Measurements from ENCODE around the gene CLMN.

DNA sequence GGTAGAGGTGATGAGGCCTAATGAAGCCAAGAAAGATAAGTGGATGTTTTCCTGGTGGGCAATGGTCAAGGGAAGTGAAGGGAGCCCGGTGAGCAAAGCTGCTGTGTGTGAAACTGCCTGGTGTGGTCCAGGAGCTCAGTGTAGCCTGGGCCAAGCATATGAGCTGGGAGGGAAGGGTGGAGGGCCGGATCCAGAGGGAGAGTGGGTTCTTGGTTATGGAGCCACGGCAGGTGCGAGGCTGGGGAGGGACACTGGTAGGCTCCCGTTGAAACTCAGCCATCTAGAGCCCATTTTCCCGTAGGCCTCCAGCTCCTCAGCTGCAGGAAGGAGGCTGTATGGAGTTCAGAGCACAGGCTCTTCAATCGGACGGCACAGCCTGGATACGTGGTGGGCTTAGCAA is 10.2 kb upstream of the CLMN start:
- TF ChIP-seq, protein P1, sequence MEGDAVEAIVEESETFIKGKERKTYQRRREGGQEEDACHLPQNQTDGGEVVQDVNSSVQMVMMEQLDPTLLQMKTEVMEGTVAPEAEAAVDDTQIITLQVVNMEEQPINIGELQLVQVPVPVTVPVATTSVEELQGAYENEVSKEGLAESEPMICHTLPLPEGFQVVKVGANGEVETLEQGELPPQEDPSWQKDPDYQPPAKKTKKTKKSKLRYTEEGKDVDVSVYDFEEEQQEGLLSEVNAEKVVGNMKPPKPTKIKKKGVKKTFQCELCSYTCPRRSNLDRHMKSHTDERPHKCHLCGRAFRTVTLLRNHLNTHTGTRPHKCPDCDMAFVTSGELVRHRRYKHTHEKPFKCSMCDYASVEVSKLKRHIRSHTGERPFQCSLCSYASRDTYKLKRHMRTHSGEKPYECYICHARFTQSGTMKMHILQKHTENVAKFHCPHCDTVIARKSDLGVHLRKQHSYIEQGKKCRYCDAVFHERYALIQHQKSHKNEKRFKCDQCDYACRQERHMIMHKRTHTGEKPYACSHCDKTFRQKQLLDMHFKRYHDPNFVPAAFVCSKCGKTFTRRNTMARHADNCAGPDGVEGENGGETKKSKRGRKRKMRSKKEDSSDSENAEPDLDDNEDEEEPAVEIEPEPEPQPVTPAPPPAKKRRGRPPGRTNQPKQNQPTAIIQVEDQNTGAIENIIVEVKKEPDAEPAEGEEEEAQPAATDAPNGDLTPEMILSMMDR (IDR thresholded peaks at IDR 0.05) = no peak
- TF ChIP-seq POLR2A (IDR thresholded peaks at IDR 0.05) (no peak), POLR2AphosphoS5 (IDR thresholded peaks at IDR 0.05) (no peak), EP300 (IDR thresholded peaks at IDR 0.05) (no peak)
